WTC11 (cell line): ENCODE measurements around the gene MDH1. TPM values are rescaled to one million over a fixed set of nuclear protein-coding genes. Genes with fewer than 3 reads are reported as not detected.

ENCODE experiments used
- ATAC-seq: fragments of 200-7000 bp; cut with Tn5 transposase; 2 replicates; pipeline ENCODE4 v1.10.0; 2021; ENCODE audit warnings: mild to moderate bottlenecking, moderate library complexity
- CTCF ChIA-PET: fragments of 300-600 bp; sonication (Branson Sonifier 250); formaldehyde crosslinking; loops from one replicate; lab custom pipeline; 2021; ENCODE audit warnings: antibody characterized with exemption; lab: Charles Lee
- POLR2A ChIA-PET: fragments of 350-600 bp; sonication (Branson Sonifier 250); formaldehyde crosslinking; loops from one replicate; lab custom pipeline; 2021; ENCODE audit warnings: antibody characterized with exemption; lab: Charles Lee
- DNase-seq: peaks from one replicate; pipeline ENCODE4 v3.0.0; 2021; ENCODE audit warnings: low spot score
- H3K27ac Mint-ChIP-seq: 2 replicates; pipeline ENCODE4 v1.8.0; 2021; ENCODE audit warnings: mixed read lengths
- H3K27me3 Mint-ChIP-seq: 2 replicates; pipeline ENCODE4 v1.8.0; 2021; ENCODE audit warnings: low read depth, mild to moderate bottlenecking, moderate library complexity, mixed read lengths
- H3K36me3 Mint-ChIP-seq: 2 replicates; pipeline ENCODE4 v1.8.0; 2021; ENCODE audit warnings: mixed read lengths
- H3K4me1 Mint-ChIP-seq: 2 replicates; pipeline ENCODE4 v1.8.0; 2022; ENCODE audit warnings: mixed read lengths
- H3K4me3 Mint-ChIP-seq: 2 replicates; pipeline ENCODE4 v1.8.0; 2021; ENCODE audit warnings: mild to moderate bottlenecking, moderate library complexity, mixed read lengths
- H3K9me3 Mint-ChIP-seq: 2 replicates; pipeline ENCODE4 v1.8.0; 2021; ENCODE audit warnings: mixed read lengths
- ATF6 ChIP-seq: sonication (generic); formaldehyde crosslinking; IDR thresholded peaks from 2 replicates; pipeline ENCODE4 v1.8.1; 2023; ENCODE audit warnings: mild to moderate bottlenecking, missing genetic modification reagents
- CBFB ChIP-seq: sonication (generic); formaldehyde crosslinking; IDR thresholded peaks from 2 replicates; pipeline ENCODE4 v1.8.1; 2022; ENCODE audit warnings: mild to moderate bottlenecking, low read depth, missing genetic modification reagents
- CREM ChIP-seq: sonication (generic); formaldehyde crosslinking; IDR thresholded peaks from 2 replicates; pipeline ENCODE4 v1.8.1; 2022; ENCODE audit warnings: mild to moderate bottlenecking, missing genetic modification reagents, moderate library complexity
- FOXP1 ChIP-seq: sonication (generic); formaldehyde crosslinking; IDR thresholded peaks from 2 replicates; pipeline ENCODE4 v1.8.0; 2022; ENCODE audit warnings: missing genetic modification reagents, mild to moderate bottlenecking, moderate library complexity, borderline replicate concordance
- HMGA2 ChIP-seq: fragments of 250-450 bp; sonication (Bioruptor Pico); IDR thresholded peaks from 2 replicates; pipeline ENCODE4 v1.4.0; 2021; ENCODE audit warnings: mild to moderate bottlenecking, moderate library complexity
- JAZF1 ChIP-seq: fragments of 250-450 bp; sonication (Bioruptor Pico); IDR thresholded peaks from 2 replicates; pipeline ENCODE4 v1.9.0; 2021; ENCODE audit warnings: moderate library complexity, mild to moderate bottlenecking, inconsistent platforms
- ZNF121 ChIP-seq: sonication (generic); formaldehyde crosslinking; IDR thresholded peaks from 2 replicates; pipeline ENCODE4 v1.8.0; 2023; ENCODE audit warnings: missing genetic modification reagents
- ZNF396 ChIP-seq: fragments of 250-450 bp; sonication (Bioruptor Pico); IDR thresholded peaks from 2 replicates; pipeline ENCODE4 v1.8.0; 2021; ENCODE audit warnings: mild to moderate bottlenecking, moderate library complexity, borderline replicate concordance
- ZNF532 ChIP-seq: fragments of 250-450 bp; sonication (Bioruptor Pico); IDR thresholded peaks from 2 replicates; pipeline ENCODE4 v1.9.0; 2021; ENCODE audit warnings: mild to moderate bottlenecking, borderline replicate concordance
- total RNA-seq: library from RNA; stranded (reverse); gene quantifications from 3 replicates; pipeline ENCODE4 v1.2.3, GENCODE V29; 2021
- TF ChIP-seq, protein P1 (sequence below): fragments of 200-600 bp; IDR thresholded peaks from 2 replicates; pipeline ENCODE4 v1.8.0; 2022; ENCODE audit warnings: antibody characterized with exemption
- TF ChIP-seq, protein P2 (sequence below): sonication (generic); formaldehyde crosslinking; IDR thresholded peaks from 2 replicates; pipeline ENCODE4 v1.8.0; 2023; ENCODE audit warnings: missing genetic modification reagents, mild to moderate bottlenecking, borderline replicate concordance

The MDH1 gene
- total RNA-seq, 1 experiment from 2014 or later, result 259 TPM

GRCh38 chr2:63539416-63540162 is 49.2 kb upstream of the MDH1 start:
- no peaks in the 10 kb centered on the region for H3K27me3 Mint-ChIP-seq
- H3K4me1 Mint-ChIP-seq, result no peaks in the 10 kb centered on the region
- DNase-seq, result no peak
- H3K9me3 Mint-ChIP-seq, result peaks cover 18% of the 10 kb centered on the region
- H3K4me3 Mint-ChIP-seq, result no peak overlapping the region
- peaks cover 17% of the 10 kb centered on the region for H3K36me3 Mint-ChIP-seq
- no peak for ATAC-seq
- POLR2A ChIA-PET, result interaction anchor here (0.6 kb wide), 1 partner anchor 302 kb away, joined by 6 read pairs; the partner anchor contains the start of gene UGP2
- no peak overlapping the region for H3K27ac Mint-ChIP-seq
- TF ChIP-seq ATF6 (CRISPR knock-in tag) (no peak), ZNF121 (no peak), HMGA2 (CRISPR knock-in tag) (no peak), ZNF396 (CRISPR knock-in tag) (no peak), CREM (CRISPR knock-in tag) (no peak), JAZF1 (CRISPR knock-in tag) (no peak), ZNF532 (no peak), FOXP1 (CRISPR knock-in tag) (no peak), CBFB (no peak)
- TF ChIP-seq, protein P1, sequence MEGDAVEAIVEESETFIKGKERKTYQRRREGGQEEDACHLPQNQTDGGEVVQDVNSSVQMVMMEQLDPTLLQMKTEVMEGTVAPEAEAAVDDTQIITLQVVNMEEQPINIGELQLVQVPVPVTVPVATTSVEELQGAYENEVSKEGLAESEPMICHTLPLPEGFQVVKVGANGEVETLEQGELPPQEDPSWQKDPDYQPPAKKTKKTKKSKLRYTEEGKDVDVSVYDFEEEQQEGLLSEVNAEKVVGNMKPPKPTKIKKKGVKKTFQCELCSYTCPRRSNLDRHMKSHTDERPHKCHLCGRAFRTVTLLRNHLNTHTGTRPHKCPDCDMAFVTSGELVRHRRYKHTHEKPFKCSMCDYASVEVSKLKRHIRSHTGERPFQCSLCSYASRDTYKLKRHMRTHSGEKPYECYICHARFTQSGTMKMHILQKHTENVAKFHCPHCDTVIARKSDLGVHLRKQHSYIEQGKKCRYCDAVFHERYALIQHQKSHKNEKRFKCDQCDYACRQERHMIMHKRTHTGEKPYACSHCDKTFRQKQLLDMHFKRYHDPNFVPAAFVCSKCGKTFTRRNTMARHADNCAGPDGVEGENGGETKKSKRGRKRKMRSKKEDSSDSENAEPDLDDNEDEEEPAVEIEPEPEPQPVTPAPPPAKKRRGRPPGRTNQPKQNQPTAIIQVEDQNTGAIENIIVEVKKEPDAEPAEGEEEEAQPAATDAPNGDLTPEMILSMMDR, result no peak
- TF ChIP-seq, protein P2, sequence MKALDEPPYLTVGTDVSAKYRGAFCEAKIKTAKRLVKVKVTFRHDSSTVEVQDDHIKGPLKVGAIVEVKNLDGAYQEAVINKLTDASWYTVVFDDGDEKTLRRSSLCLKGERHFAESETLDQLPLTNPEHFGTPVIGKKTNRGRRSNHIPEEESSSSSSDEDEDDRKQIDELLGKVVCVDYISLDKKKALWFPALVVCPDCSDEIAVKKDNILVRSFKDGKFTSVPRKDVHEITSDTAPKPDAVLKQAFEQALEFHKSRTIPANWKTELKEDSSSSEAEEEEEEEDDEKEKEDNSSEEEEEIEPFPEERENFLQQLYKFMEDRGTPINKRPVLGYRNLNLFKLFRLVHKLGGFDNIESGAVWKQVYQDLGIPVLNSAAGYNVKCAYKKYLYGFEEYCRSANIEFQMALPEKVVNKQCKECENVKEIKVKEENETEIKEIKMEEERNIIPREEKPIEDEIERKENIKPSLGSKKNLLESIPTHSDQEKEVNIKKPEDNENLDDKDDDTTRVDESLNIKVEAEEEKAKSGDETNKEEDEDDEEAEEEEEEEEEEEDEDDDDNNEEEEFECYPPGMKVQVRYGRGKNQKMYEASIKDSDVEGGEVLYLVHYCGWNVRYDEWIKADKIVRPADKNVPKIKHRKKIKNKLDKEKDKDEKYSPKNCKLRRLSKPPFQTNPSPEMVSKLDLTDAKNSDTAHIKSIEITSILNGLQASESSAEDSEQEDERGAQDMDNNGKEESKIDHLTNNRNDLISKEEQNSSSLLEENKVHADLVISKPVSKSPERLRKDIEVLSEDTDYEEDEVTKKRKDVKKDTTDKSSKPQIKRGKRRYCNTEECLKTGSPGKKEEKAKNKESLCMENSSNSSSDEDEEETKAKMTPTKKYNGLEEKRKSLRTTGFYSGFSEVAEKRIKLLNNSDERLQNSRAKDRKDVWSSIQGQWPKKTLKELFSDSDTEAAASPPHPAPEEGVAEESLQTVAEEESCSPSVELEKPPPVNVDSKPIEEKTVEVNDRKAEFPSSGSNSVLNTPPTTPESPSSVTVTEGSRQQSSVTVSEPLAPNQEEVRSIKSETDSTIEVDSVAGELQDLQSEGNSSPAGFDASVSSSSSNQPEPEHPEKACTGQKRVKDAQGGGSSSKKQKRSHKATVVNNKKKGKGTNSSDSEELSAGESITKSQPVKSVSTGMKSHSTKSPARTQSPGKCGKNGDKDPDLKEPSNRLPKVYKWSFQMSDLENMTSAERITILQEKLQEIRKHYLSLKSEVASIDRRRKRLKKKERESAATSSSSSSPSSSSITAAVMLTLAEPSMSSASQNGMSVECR, result no peak
- TF ChIP-seq, all 79 proteins: peak for 0
- CTCF ChIA-PET, result no interaction called here
